ENCODE measurements around the gene NFILZ. TPM values are rescaled to one million over a fixed set of nuclear protein-coding genes. Genes with fewer than 3 reads are reported as not detected.

NFILZ gene
- total RNA-seq, 1 experiment from 2014 or later: not detected

- ATAC-seq: no peak
Observed at GRCh38 chr19:8608941-8609278, 21.5 kb upstream of the NFILZ start.

More at GRCh38 chr19:8608941-8609278, 21.5 kb upstream of the NFILZ start:
- Histone ChIP-seq H2AFZ (ENCODE audit: low read depth, low read length, poor library complexity, severe bottlenecking) (no peak overlapping the region), H3K9ac (ENCODE audit: low read length) (peak overlapping the region; percentile 73), H3K27me3 (ENCODE audit: insufficient read depth, low read length) (no peaks in the 10 kb centered on the region), H3K36me3 (ENCODE audit: control insufficient read depth in 1 of 2, insufficient read depth in 2 of 2, low read length in 2 of 2) (no peaks in the 10 kb centered on the region), H4K20me1 (ENCODE audit: insufficient read depth) (no peaks in the 10 kb centered on the region), H3K27ac (ENCODE audit: low read depth, low read length) (peak overlapping the region; percentile 86), H3K79me2 (ENCODE audit: insufficient read depth, low read length) (no peaks in the 10 kb centered on the region), H3K9me3 (ENCODE audit: control insufficient read depth in 1 of 2, insufficient read depth in 1 of 2, low read depth in 1 of 2, low read length in 2 of 2) (peaks cover 0 to 5% of the 10 kb centered on the region in 2 experiments; a peak in 2 of 4 replicates), H3K4me2 (ENCODE audit: low read length) (peak overlapping the region; percentile 97), H3K4me1 (ENCODE audit: control insufficient read depth in 1 of 2, insufficient read depth in 2 of 2, low read length in 2 of 2) (peaks cover 10 to 31% of the 10 kb centered on the region in 2 experiments), H3K4me3 (replicated peaks in 1 of 2; ENCODE audit: low read depth in 1 of 2, low read length in 2 of 2) (peak overlapping the region; percentile 70 to 79), H3K9me2 (ENCODE audit: insufficient read depth) (no peaks in the 10 kb centered on the region)
- DNase-seq (ENCODE audit: low read depth, low spot score): no peak
- ChIA-PET RAD21 (ENCODE audit: low non-redundant PET in 1 of 2, low total read pairs in 2 of 2, uncharacterized antibody in 2 of 2, unreplicated experiment in 2 of 2) (no interaction called here), CTCF (no interaction called here), POLR2A (no interaction called here)
- intact Hi-C loops (cut with micrococcal nuclease): no loop called here
- BruUV-seq (replicated peaks): no TSS peak
- no peak for TF ChIP-seq CBX3 (IDR thresholded peaks at IDR 0.05; ENCODE audit: low read depth)
- TF ChIP-seq EGR1 (IDR thresholded peaks at IDR 0.05; ENCODE audit: low read depth): no peak
- no peak for TF ChIP-seq MAX (IDR thresholded peaks at IDR 0.05)
- no peak for TF ChIP-seq REST (IDR thresholded peaks at IDR 0.05; ENCODE audit: low read depth)
- no peak for TF ChIP-seq FOSL1 (IDR thresholded peaks at IDR 0.05; ENCODE audit: low read depth)
- TF ChIP-seq TCF7L2 (IDR thresholded peaks at IDR 0.05; ENCODE audit: borderline replicate concordance, extremely low read depth, insufficient read depth, insufficient read length): no peak
- no peak for TF ChIP-seq POLR2A (IDR thresholded peaks at IDR 0.05; ENCODE audit: borderline replicate concordance, extremely low read depth, insufficient read depth, insufficient read length)
- no peak for TF ChIP-seq CEBPB (IDR thresholded peaks at IDR 0.05; ENCODE audit: low read depth)
- no peak for TF ChIP-seq EZH2 (IDR thresholded peaks at IDR 0.05)
- no peak for TF ChIP-seq ZBTB33 (IDR thresholded peaks at IDR 0.05; ENCODE audit: extremely low read depth, insufficient replicate concordance, low read length)
- TF ChIP-seq SP1 (IDR thresholded peaks at IDR 0.05; ENCODE audit: low read depth): no peak
- TF ChIP-seq SIN3A (IDR thresholded peaks at IDR 0.05; ENCODE audit: low read depth): no peak
- no peak for TF ChIP-seq RAD21 (IDR thresholded peaks at IDR 0.05; ENCODE audit: low read depth)
- TF ChIP-seq ZFX (IDR thresholded peaks at IDR 0.05): no peak
- no peak for TF ChIP-seq ZNF274 (IDR thresholded peaks at IDR 0.05; ENCODE audit: low read depth, low read length)
- TF ChIP-seq JUND (IDR thresholded peaks at IDR 0.05): no peak
- TF ChIP-seq ELF1 (IDR thresholded peaks at IDR 0.05; ENCODE audit: borderline replicate concordance, low read depth): no peak
- TF ChIP-seq CTCF (IDR thresholded peaks at IDR 0.05 in 2 of 3, conservative IDR thresholded peaks at IDR 0.05 in 1 of 3; ENCODE audit: borderline replicate concordance in 1 of 3, insufficient read depth in 1 of 3, low read depth in 2 of 3, low read length in 2 of 3): no peak
- no peak for TF ChIP-seq SRF (IDR thresholded peaks at IDR 0.05; ENCODE audit: low read depth)

Data from HCT116 (cell line).